ENCODE measurements around the gene DSCAML1.
"Not testable (repeated sequence)": the region's sequence is repeated elsewhere in the genome, so short reads cannot be mapped to it uniquely, and the experiment has no call there.

The DSCAML1 gene

GRCh38 chr11:117408356-117408755 is 388.7 kb downstream of the DSCAML1 start:
- Histone ChIP-seq H3K4me3 (ENCODE audit: extremely low read depth, insufficient read depth, low read length, poor library complexity, severe bottlenecking) (no peak overlapping the region), H3K27ac (ENCODE audit: low read depth, low read length, severe bottlenecking) (no peak overlapping the region), H3K9me3 (ENCODE audit: control insufficient read depth, low read length) (peaks cover 9% of the 10 kb centered on the region), H3K4me1 (ENCODE audit: control insufficient read depth, insufficient read depth, low read length, poor library complexity, severe bottlenecking) (no peaks in the 10 kb centered on the region), H3K36me3 (ENCODE audit: control insufficient read depth, insufficient read depth, low read length) (peaks cover 79% of the 10 kb centered on the region)
- WGBS, 2 experiments (ENCODE audit: insufficient coverage in 2 of 2) = 90% methylated on average over 2 of the region's 3 CpGs

GRCh38 chr11:117407016-117407415 is 390.0 kb downstream of the DSCAML1 start:
- Histone ChIP-seq H3K4me1 (ENCODE audit: control insufficient read depth, insufficient read depth, low read length, poor library complexity, severe bottlenecking) (no peaks in the 10 kb centered on the region), H3K9me3 (ENCODE audit: control insufficient read depth, low read length) (peaks cover 9% of the 10 kb centered on the region), H3K4me3 (ENCODE audit: extremely low read depth, insufficient read depth, low read length, poor library complexity, severe bottlenecking) (no peak overlapping the region), H3K27ac (ENCODE audit: low read depth, low read length, severe bottlenecking) (no peak overlapping the region), H3K36me3 (ENCODE audit: control insufficient read depth, insufficient read depth, low read length) (peaks cover 68% of the 10 kb centered on the region)
- 92 to 100% methylated on average over 4 of the region's 6 CpGs for WGBS, 2 experiments (ENCODE audit: insufficient coverage in 2 of 2)

- H3K4me1 ChIP-seq (ENCODE audit: control insufficient read depth, insufficient read depth, low read length, poor library complexity, severe bottlenecking); H3K4me3 ChIP-seq (ENCODE audit: extremely low read depth, insufficient read depth, low read length, poor library complexity, severe bottlenecking); H3K9me3 ChIP-seq (ENCODE audit: control insufficient read depth, low read length); H3K27ac ChIP-seq (ENCODE audit: low read depth, low read length, severe bottlenecking): not testable (repeated sequence)
- 100% methylated on average over 2 of the region's 2 CpGs; no CpG with 5 or more reads in 1 of the 2 experiments for WGBS, 2 experiments (ENCODE audit: insufficient coverage in 2 of 2)
- H3K36me3 ChIP-seq (ENCODE audit: control insufficient read depth, insufficient read depth, low read length) = peaks cover 58% of the 10 kb centered on the region
These were observed 391.1 kb downstream of the DSCAML1 start for GRCh38 chr11:117405898-117406297.

GRCh38 chr11:117399100-117399840 is 397.7 kb downstream of the DSCAML1 start:
- not testable (repeated sequence) for H3K27ac ChIP-seq (ENCODE audit: low read depth, low read length, severe bottlenecking); H3K4me3 ChIP-seq (ENCODE audit: extremely low read depth, insufficient read depth, low read length, poor library complexity, severe bottlenecking); H3K4me1 ChIP-seq (ENCODE audit: control insufficient read depth, insufficient read depth, low read length, poor library complexity, severe bottlenecking)
- 100% methylated on average over 1 of the region's 2 CpGs; no CpG with 5 or more reads in 1 of the 2 experiments for WGBS, 2 experiments (ENCODE audit: insufficient coverage in 2 of 2)
- Histone ChIP-seq H3K9me3 (ENCODE audit: control insufficient read depth, low read length) (peaks cover 18% of the 10 kb centered on the region), H3K36me3 (ENCODE audit: control insufficient read depth, insufficient read depth, low read length) (peaks cover 52% of the 10 kb centered on the region)

DNA sequence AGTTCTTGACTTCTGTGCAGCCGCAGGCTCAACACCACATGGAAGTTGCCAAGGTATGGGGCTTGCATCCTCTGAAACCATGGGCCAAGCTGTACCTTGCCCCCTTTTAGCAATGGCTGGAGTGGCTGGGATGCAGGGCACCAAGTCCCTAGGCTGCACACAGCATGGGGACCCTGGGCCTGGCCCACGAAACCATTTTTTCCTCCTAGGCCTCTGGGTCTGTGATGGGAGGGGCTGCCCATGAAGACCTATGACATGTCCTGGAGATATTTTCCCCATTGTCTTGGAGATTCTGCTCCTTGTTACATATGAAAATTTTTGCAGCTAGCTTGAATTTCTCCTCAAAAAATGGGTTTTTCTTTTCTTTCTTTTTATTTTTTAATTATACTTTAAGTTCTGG is 398.4 kb downstream of the DSCAML1 start:
- H3K27ac ChIP-seq (ENCODE audit: low read depth, low read length, severe bottlenecking); H3K4me3 ChIP-seq (ENCODE audit: extremely low read depth, insufficient read depth, low read length, poor library complexity, severe bottlenecking); H3K4me1 ChIP-seq (ENCODE audit: control insufficient read depth, insufficient read depth, low read length, poor library complexity, severe bottlenecking): not testable (repeated sequence)
- whole genome bisulfite sequencing, 2 experiments (ENCODE audit: insufficient coverage in 2 of 2) = 100% methylated on average over 2 of the region's 2 CpGs
- peaks cover 55% of the 10 kb centered on the region for H3K36me3 ChIP-seq (ENCODE audit: control insufficient read depth, insufficient read depth, low read length)
- H3K9me3 ChIP-seq (ENCODE audit: control insufficient read depth, low read length) = peaks cover 18% of the 10 kb centered on the region

- H3K9me3 ChIP-seq (ENCODE audit: control insufficient read depth, low read length) = peaks cover 18% of the 10 kb centered on the region
- 97 to 99% methylated on average over 6 to 7 of the region's 8 CpGs for WGBS, 2 experiments (ENCODE audit: insufficient coverage in 2 of 2)
- no peak overlapping the region for H3K4me3 ChIP-seq (ENCODE audit: extremely low read depth, insufficient read depth, low read length, poor library complexity, severe bottlenecking)
- no peak overlapping the region for H3K27ac ChIP-seq (ENCODE audit: low read depth, low read length, severe bottlenecking)
- no peaks in the 10 kb centered on the region for H3K4me1 ChIP-seq (ENCODE audit: control insufficient read depth, insufficient read depth, low read length, poor library complexity, severe bottlenecking)
- H3K36me3 ChIP-seq (ENCODE audit: control insufficient read depth, insufficient read depth, low read length) = peaks cover 71% of the 10 kb centered on the region
These were observed 400.0 kb downstream of the DSCAML1 start for GRCh38 chr11:117396970-117397369.

DNA sequence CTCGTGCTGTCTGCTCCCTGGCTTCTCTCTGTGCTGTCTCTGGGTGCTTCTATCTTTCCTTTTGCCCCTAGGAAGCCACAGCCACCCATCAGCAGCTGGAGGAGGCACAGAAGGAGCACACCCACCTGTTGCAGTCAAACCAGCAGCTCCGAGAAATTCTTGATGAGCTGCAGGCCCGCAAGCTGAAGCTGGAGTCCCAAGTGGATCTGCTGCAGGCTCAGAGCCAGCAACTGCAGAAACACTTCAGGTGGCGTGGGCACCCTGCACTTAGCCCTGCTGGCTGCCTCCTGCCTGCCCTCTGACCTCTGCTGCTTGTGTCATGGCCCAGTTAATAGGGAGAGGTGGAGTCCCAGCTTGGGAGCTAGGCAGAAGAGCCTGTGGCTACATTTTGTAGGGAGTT is 401.5 kb downstream of the DSCAML1 start:
- Histone ChIP-seq H3K36me3 (ENCODE audit: control insufficient read depth, insufficient read depth, low read length) (peaks cover 85% of the 10 kb centered on the region), H3K9me3 (ENCODE audit: control insufficient read depth, low read length) (peaks cover 18% of the 10 kb centered on the region), H3K27ac (ENCODE audit: low read depth, low read length, severe bottlenecking) (no peak overlapping the region), H3K4me1 (ENCODE audit: control insufficient read depth, insufficient read depth, low read length, poor library complexity, severe bottlenecking) (no peaks in the 10 kb centered on the region), H3K4me3 (ENCODE audit: extremely low read depth, insufficient read depth, low read length, poor library complexity, severe bottlenecking) (no peak overlapping the region)
- WGBS, 2 experiments (ENCODE audit: insufficient coverage in 2 of 2) = 92 to 98% methylated on average over 4 of the region's 4 CpGs

DNA sequence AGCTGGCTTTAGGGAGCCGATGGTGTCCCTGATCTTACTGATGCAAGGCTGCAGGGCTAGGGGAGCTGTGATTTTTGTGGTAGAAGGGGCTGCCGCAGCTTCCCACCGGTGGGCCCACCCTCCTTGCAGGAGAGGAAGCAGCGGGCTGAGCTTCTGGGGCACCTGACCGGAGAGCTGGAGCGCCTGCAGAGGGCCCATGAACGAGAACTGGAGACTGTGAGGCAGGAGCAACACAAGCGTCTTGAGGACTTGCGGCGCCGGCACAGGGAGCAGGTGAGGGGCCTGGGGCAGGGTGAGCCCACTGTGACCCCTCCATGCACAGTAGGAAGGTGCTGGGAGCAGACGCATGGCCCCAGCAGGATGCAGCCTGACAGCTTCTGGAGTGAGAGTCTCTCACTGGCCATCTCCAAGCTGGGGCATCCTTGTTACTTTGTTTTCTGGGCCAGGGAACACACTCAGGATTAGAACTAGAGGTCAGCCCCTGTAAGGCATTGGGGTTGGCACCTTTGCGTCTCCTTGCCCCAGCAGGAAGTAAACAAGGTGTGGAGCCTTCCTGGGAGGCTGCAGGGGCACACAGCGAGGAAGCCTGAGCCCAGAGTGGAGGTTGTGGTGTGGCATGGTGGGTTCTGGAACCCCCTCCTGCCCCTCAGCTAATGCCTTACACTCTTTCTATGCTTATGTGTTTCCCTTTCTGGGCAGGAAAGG is 402.6 kb downstream of the DSCAML1 start:
- Histone ChIP-seq H3K4me1 (ENCODE audit: control insufficient read depth, insufficient read depth, low read length, poor library complexity, severe bottlenecking) (no peaks in the 10 kb centered on the region), H3K27ac (ENCODE audit: low read depth, low read length, severe bottlenecking) (no peak overlapping the region), H3K4me3 (ENCODE audit: extremely low read depth, insufficient read depth, low read length, poor library complexity, severe bottlenecking) (no peak overlapping the region), H3K9me3 (ENCODE audit: control insufficient read depth, low read length) (peaks cover 18% of the 10 kb centered on the region), H3K36me3 (ENCODE audit: control insufficient read depth, insufficient read depth, low read length) (peaks cover 92% of the 10 kb centered on the region)
- WGBS, 2 experiments (ENCODE audit: insufficient coverage in 2 of 2) = 93 to 99% methylated on average over 11 to 12 of the region's 14 CpGs

GRCh38 chr11:117392979-117393378 is 404.0 kb downstream of the DSCAML1 start:
- no peak overlapping the region for H3K4me3 ChIP-seq (ENCODE audit: extremely low read depth, insufficient read depth, low read length, poor library complexity, severe bottlenecking)
- H3K27ac ChIP-seq (ENCODE audit: low read depth, low read length, severe bottlenecking) = no peak overlapping the region
- peaks cover 5% of the 10 kb centered on the region for H3K4me1 ChIP-seq (ENCODE audit: control insufficient read depth, insufficient read depth, low read length, poor library complexity, severe bottlenecking)
- peaks cover 11% of the 10 kb centered on the region for H3K9me3 ChIP-seq (ENCODE audit: control insufficient read depth, low read length)
- 88 to 100% methylated on average over 1 to 5 of the region's 8 CpGs for WGBS, 2 experiments (ENCODE audit: insufficient coverage in 2 of 2)
- peaks cover 87% of the 10 kb centered on the region for H3K36me3 ChIP-seq (ENCODE audit: control insufficient read depth, insufficient read depth, low read length)

DNA sequence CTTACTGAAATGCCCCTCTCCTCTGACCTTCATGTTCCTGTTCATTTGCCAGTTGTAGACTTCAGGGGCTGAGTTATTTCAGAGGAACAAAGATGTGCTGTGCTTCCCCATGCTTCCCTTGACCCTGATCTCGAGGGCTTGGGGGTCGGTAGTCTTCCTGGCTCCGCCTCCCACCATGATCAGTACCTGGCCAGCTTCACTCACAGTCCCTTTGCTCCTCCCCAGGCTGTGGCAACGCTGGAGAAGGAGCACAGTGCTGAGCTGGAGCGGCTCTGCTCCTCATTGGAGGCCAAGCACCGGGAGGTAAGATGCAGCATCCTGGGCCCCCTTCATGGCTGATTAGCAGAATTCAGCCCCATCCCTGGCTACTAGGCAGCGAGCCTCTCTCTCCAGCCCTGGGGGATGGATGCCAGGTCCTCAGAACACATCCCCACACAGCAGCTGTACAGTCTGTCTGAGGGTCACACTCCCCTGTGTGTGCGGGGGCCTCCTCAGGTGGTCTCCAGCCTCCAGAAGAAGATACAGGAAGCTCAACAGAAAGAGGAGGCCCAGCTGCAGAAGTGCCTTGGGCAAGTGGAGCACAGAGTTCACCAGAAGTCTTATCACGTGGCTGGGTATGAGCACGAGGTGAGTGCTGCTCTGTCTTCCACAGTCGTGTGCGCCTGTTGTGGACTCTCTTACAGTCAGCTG is 404.9 kb downstream of the DSCAML1 start:
- WGBS, 2 experiments (ENCODE audit: insufficient coverage in 2 of 2) = 94 to 95% methylated on average over 11 to 12 of the region's 12 CpGs
- peaks cover 7% of the 10 kb centered on the region for H3K9me3 ChIP-seq (ENCODE audit: control insufficient read depth, low read length)
- peaks cover 87% of the 10 kb centered on the region for H3K36me3 ChIP-seq (ENCODE audit: control insufficient read depth, insufficient read depth, low read length)

More for the DNA sequence above, 404.9 kb downstream of the DSCAML1 start:
- H3K4me3 ChIP-seq (ENCODE audit: extremely low read depth, insufficient read depth, low read length, poor library complexity, severe bottlenecking) = no peak overlapping the region
- no peak overlapping the region for H3K27ac ChIP-seq (ENCODE audit: low read depth, low read length, severe bottlenecking)
- H3K4me1 ChIP-seq (ENCODE audit: control insufficient read depth, insufficient read depth, low read length, poor library complexity, severe bottlenecking) = peaks cover 8% of the 10 kb centered on the region
